Mesenchymal stem cell (in vitro differentiated cells and primary cell): Measurements from ENCODE around the gene UBE2E2.

Source experiments
- DNase-seq: peaks from one replicate; pipeline ENCODE4 v3.0.0-alpha.2; 2013
- H2AFZ ChIP-seq: one replicate; pipeline ENCODE4 v1.6.1; 2013; ENCODE audit warnings: low read depth, mild to moderate bottlenecking, control low read depth, inconsistent platforms, low read length, moderate library complexity
- H2AK5ac ChIP-seq: 2 replicates; pipeline ENCODE4 v1.6.1; 2013; ENCODE audit warnings: low read length, moderate library complexity, mild to moderate bottlenecking, inconsistent platforms; ENCODE audit not compliant: severe bottlenecking
- H2BK120ac ChIP-seq: one replicate; pipeline ENCODE4 v1.6.1; 2013; ENCODE audit warnings: low read depth, mild to moderate bottlenecking, inconsistent platforms, low read length, moderate library complexity
- H2BK12ac ChIP-seq, 2 experiments: one replicate each; pipeline ENCODE4 v1.6.1; 2013; ENCODE audit warnings: inconsistent platforms in 2 of 2, low read length in 2 of 2, mild to moderate bottlenecking in 2 of 2, moderate library complexity in 2 of 2, control low read depth in 1 of 2
- H2BK15ac ChIP-seq: one replicate; pipeline ENCODE4 v1.6.1; 2013; ENCODE audit warnings: mild to moderate bottlenecking, low read depth, inconsistent platforms; ENCODE audit not compliant: poor library complexity, severe bottlenecking
- H2BK5ac ChIP-seq: 2 replicates; pipeline ENCODE4 v1.6.1; 2013; ENCODE audit warnings: low read depth, mild to moderate bottlenecking, low read length, control low read depth, inconsistent platforms; ENCODE audit not compliant: poor library complexity, severe bottlenecking
- H3K14ac ChIP-seq, 2 experiments: one replicate each; pipeline ENCODE4 v1.6.1; 2013; ENCODE audit warnings: inconsistent platforms in 2 of 2, low read length in 2 of 2, control low read depth in 1 of 2, mild to moderate bottlenecking in 1 of 2, moderate library complexity in 1 of 2
- H3K18ac ChIP-seq, 2 experiments: one replicate each; pipeline ENCODE4 v1.6.1; 2013; ENCODE audit warnings: inconsistent platforms in 2 of 2, low read length in 2 of 2, control low read depth in 1 of 2, low read depth in 1 of 2, mild to moderate bottlenecking in 1 of 2
- H3K23ac ChIP-seq, 2 experiments: one replicate each; pipeline ENCODE4 v1.6.1; 2013; ENCODE audit warnings: inconsistent platforms in 2 of 2, low read length in 2 of 2, mild to moderate bottlenecking in 2 of 2, moderate library complexity in 2 of 2, control low read depth in 1 of 2
- H3K27ac ChIP-seq: 2 replicates; pipeline ENCODE4 v1.5.1; 2013; ENCODE audit warnings: mild to moderate bottlenecking, moderate library complexity, low read length, control low read depth, inconsistent platforms; ENCODE audit not compliant: poor library complexity, severe bottlenecking
- H3K27me3 ChIP-seq, 2 experiments: 2 replicates each; pipeline versions ENCODE4 v1.6.1 to v1.7.0; 2013; ENCODE audit warnings: low read length in 2 of 2, mild to moderate bottlenecking in 2 of 2, moderate library complexity in 2 of 2, control low read depth in 1 of 2, inconsistent platforms in 1 of 2; ENCODE audit not compliant: control insufficient read depth in 1 of 2, insufficient read depth in 1 of 2
- H3K36me3 ChIP-seq, 2 experiments: 2 replicates each; pipeline versions ENCODE4 v1.6.1 to v1.7.0; 2013; ENCODE audit warnings: low read length in 2 of 2, control low read depth in 1 of 2, inconsistent platforms in 1 of 2, low read depth in 1 of 2, mild to moderate bottlenecking in 1 of 2; ENCODE audit not compliant: insufficient read depth in 2 of 2, control insufficient read depth in 1 of 2
- H3K4ac ChIP-seq, 2 experiments: one replicate each; pipeline ENCODE4 v1.6.1; 2013; ENCODE audit warnings: inconsistent platforms in 2 of 2, low read length in 2 of 2, mild to moderate bottlenecking in 2 of 2, moderate library complexity in 2 of 2, control low read depth in 1 of 2, low read depth in 1 of 2
- H3K4me1 ChIP-seq: 2 replicates; pipeline ENCODE4 v1.6.1; 2013; ENCODE audit warnings: low read depth, low read length, control low read depth; ENCODE audit not compliant: control insufficient read depth, insufficient read depth
- H3K4me2 ChIP-seq: 2 replicates; pipeline ENCODE4 v1.6.1; 2013; ENCODE audit warnings: low read length, mild to moderate bottlenecking, inconsistent platforms; ENCODE audit not compliant: poor library complexity, severe bottlenecking
- H3K4me3 ChIP-seq, 2 experiments: 2 replicates each; pipeline versions ENCODE4 v1.5.1 to v1.7.0; 2013; ENCODE audit warnings: low read length in 2 of 2, mild to moderate bottlenecking in 2 of 2, control low read depth in 1 of 2, low read depth in 1 of 2; ENCODE audit not compliant: insufficient read depth in 1 of 2
- H3K79me1 ChIP-seq: replicated peaks from 2 replicates; pipeline ENCODE4 v1.6.1; 2013; ENCODE audit warnings: mild to moderate bottlenecking, control low read depth, low read length, inconsistent platforms; ENCODE audit not compliant: poor library complexity, severe bottlenecking
- H3K9ac ChIP-seq: 2 replicates; pipeline ENCODE4 v1.7.0; 2013; ENCODE audit warnings: mild to moderate bottlenecking, low read length, moderate library complexity
- H3K9me3 ChIP-seq: 2 replicates; pipeline ENCODE4 v1.7.0; 2013; ENCODE audit warnings: mild to moderate bottlenecking, low read length; ENCODE audit not compliant: control insufficient read depth
- H4K8ac ChIP-seq: one replicate; pipeline ENCODE4 v1.6.1; 2013; ENCODE audit warnings: inconsistent platforms, mild to moderate bottlenecking, low read length, moderate library complexity
- H4K91ac ChIP-seq: one replicate; pipeline ENCODE4 v1.6.1; 2013; ENCODE audit warnings: mild to moderate bottlenecking, low read length, inconsistent platforms
- WGBS: methylation state at CpG from one replicate; pipeline ENCODE4 v1.1.7; 2013; ENCODE audit warnings: mixed read lengths; 5-methylcytosine and 5-hydroxymethylcytosine counted together

UBE2E2 gene

GRCh38 chr3:23270423-23270822 lies 67.3 kb downstream of the UBE2E2 start:
- Histone ChIP-seq H3K9ac (no peak overlapping the region), H4K8ac (no peak overlapping the region), H3K27me3 (no peaks in the 10 kb centered on the region), H3K4me1 (peaks cover 6% of the 10 kb centered on the region), H3K79me1 (peaks cover 26% of the 10 kb centered on the region), H3K23ac (no peak overlapping the region), H2BK15ac (no peak overlapping the region), H3K18ac (no peak overlapping the region), H3K36me3 (peaks cover 0 to 6% of the 10 kb centered on the region in 2 experiments), H3K14ac (no peak overlapping the region), H3K27ac (no peak overlapping the region), H2BK5ac (no peak overlapping the region), H2AFZ (no peak overlapping the region), H2AK5ac (no peak overlapping the region), H3K4ac (no peak overlapping the region), H3K9me3 (no peaks in the 10 kb centered on the region), H3K4me3 (no peak overlapping the region), H2BK12ac (no peak overlapping the region), H3K4me2 (no peak overlapping the region), H2BK120ac (no peak overlapping the region), H4K91ac (no peak overlapping the region)
- no peak for DNase-seq
- 93% methylated on average over 3 of the region's 3 CpGs for WGBS

GRCh38 chr3:23271876-23272741 lies 69.0 kb downstream of the UBE2E2 start:
- Histone ChIP-seq H4K91ac (no peak overlapping the region), H3K4ac (no peak overlapping the region), H3K79me1 (peaks cover 26% of the 10 kb centered on the region), H2AFZ (no peak overlapping the region), H3K27me3 (no peaks in the 10 kb centered on the region), H2BK120ac (no peak overlapping the region), H3K36me3 (peaks cover 0 to 6% of the 10 kb centered on the region in 2 experiments), H3K14ac (no peak overlapping the region), H3K4me2 (no peak overlapping the region), H3K9me3 (no peaks in the 10 kb centered on the region), H3K23ac (no peak overlapping the region), H2BK12ac (no peak overlapping the region), H2AK5ac (no peak overlapping the region), H3K4me3 (no peak overlapping the region), H3K27ac (no peak overlapping the region), H2BK5ac (no peak overlapping the region), H2BK15ac (no peak overlapping the region), H3K4me1 (peaks cover 6% of the 10 kb centered on the region), H3K9ac (no peak overlapping the region), H4K8ac (no peak overlapping the region), H3K18ac (no peak overlapping the region)
- DNase-seq, result no peak
- 95% methylated on average over 36 of the region's 38 CpGs for WGBS

GRCh38 chr3:23272820-23273219 lies 69.7 kb downstream of the UBE2E2 start:
- no peak overlapping the region for H3K14ac ChIP-seq
- WGBS, result 97% methylated on average over 2 of the region's 2 CpGs
- H3K23ac ChIP-seq, result no peak overlapping the region
- H2BK15ac ChIP-seq, result no peak overlapping the region
- no peak overlapping the region for H3K27ac ChIP-seq
- H4K91ac ChIP-seq, result no peak overlapping the region
- no peak overlapping the region for H3K4me2 ChIP-seq
- H3K4me3 ChIP-seq, result no peak overlapping the region
- no peak overlapping the region for H4K8ac ChIP-seq
- peaks cover 6% of the 10 kb centered on the region for H3K4me1 ChIP-seq
- DNase-seq, result no peak
- H2BK12ac ChIP-seq, result no peak overlapping the region
- H3K36me3 ChIP-seq, result peaks cover 0 to 6% of the 10 kb centered on the region in 2 experiments
- no peak overlapping the region for H3K4ac ChIP-seq
- H3K9ac ChIP-seq, result no peak overlapping the region
- H2BK5ac ChIP-seq, result no peak overlapping the region
- H2BK120ac ChIP-seq, result no peak overlapping the region
- H2AK5ac ChIP-seq, result peak overlapping the region; percentile 27
- H3K18ac ChIP-seq, result no peak overlapping the region
- H2AFZ ChIP-seq, result no peak overlapping the region
- H3K9me3 ChIP-seq, result no peaks in the 10 kb centered on the region
- H3K79me1 ChIP-seq, result peaks cover 26% of the 10 kb centered on the region
- H3K27me3 ChIP-seq, result no peaks in the 10 kb centered on the region

- no peak overlapping the region for H3K9ac ChIP-seq
- H3K4me3 ChIP-seq, result no peak overlapping the region
- WGBS, result 47% methylated on average over 8 of the region's 8 CpGs
- no peak overlapping the region for H2BK5ac ChIP-seq
- H2BK15ac ChIP-seq, result no peak overlapping the region
- H3K79me1 ChIP-seq, result peaks cover 21% of the 10 kb centered on the region
- peaks cover 6% of the 10 kb centered on the region for H3K4me1 ChIP-seq
- H3K4ac ChIP-seq, result no peak overlapping the region
- H2AFZ ChIP-seq, result no peak overlapping the region
- H2BK120ac ChIP-seq, result no peak overlapping the region
- H3K27ac ChIP-seq, result no peak overlapping the region
- no peak overlapping the region for H3K18ac ChIP-seq
- H3K23ac ChIP-seq, result no peak overlapping the region
- DNase-seq, result no peak
- H3K4me2 ChIP-seq, result no peak overlapping the region
- no peak overlapping the region for H4K8ac ChIP-seq
- H4K91ac ChIP-seq, result no peak overlapping the region
- H2BK12ac ChIP-seq, result no peak overlapping the region
- no peaks in the 10 kb centered on the region for H3K9me3 ChIP-seq
- peaks cover 0 to 6% of the 10 kb centered on the region in 2 experiments for H3K36me3 ChIP-seq
- H3K14ac ChIP-seq, result no peak overlapping the region
- H3K27me3 ChIP-seq, result no peaks in the 10 kb centered on the region
- no peak overlapping the region for H2AK5ac ChIP-seq
These were observed 71.9 kb downstream of the UBE2E2 start for GRCh38 chr3:23275061-23275460.
